Adrenal gland (tissue), 12 donors: ENCODE measurements around the gene ARHGEF17. TPM values are rescaled to one million over a fixed set of nuclear protein-coding genes. Genes with fewer than 3 reads are reported as not detected.

Experiments used
- DNase-seq, 7 donors: peaks; one replicate each; pipeline ENCODE4 v3.0.0-alpha.2; 2019 to 2020
- H3K27ac ChIP-seq, 5 donors: fragments of 200-600 bp; sonication (generic) in 4 of 5; 1 replicate in 3 of 5; 2 replicates in 2 of 5; pipeline versions ENCODE4 v1.5.1 to v1.8.0; 2016 to 2020; ENCODE audit warnings: mild to moderate bottlenecking in 1 of 5
- H3K27me3 ChIP-seq: fragments of 200-600 bp; 2 replicates; pipeline ENCODE4 v1.8.0; 2021
- H3K36me3 ChIP-seq, 2 donors: fragments of 200-600 bp; replicated peaks in 1 of 2; 1 replicate in 1 of 2; 2 replicates in 1 of 2; pipeline versions ENCODE4 v1.5.1 to v1.8.0; 2018 to 2022
- H3K4me1 ChIP-seq, 2 donors: fragments of 200-600 bp; replicated peaks in 1 of 2; 1 replicate in 1 of 2; 2 replicates in 1 of 2; pipeline versions ENCODE4 v1.5.1 to v1.8.0; 2018 to 2021
- H3K4me3 ChIP-seq, 4 donors: fragments of 200-600 bp; sonication (generic) in 3 of 4; one replicate each; pipeline ENCODE4 v1.5.1; 2016 to 2018
- H3K9me3 ChIP-seq, 3 donors: fragments of 200-600 bp; sonication (generic) in 1 of 3; replicated peaks in 1 of 3; 1 replicate in 2 of 3; 2 replicates in 1 of 3; pipeline versions ENCODE4 v1.5.1 to v1.8.0; 2016 to 2021
- CTCF ChIP-seq, 6 experiments: fragments of 450-650 bp in 4 of 6; fragments of 200-600 bp in 2 of 6; sonication (generic) in 1 of 6; IDR thresholded peaks; 1 replicate in 5 of 6; 2 replicates in 1 of 6; pipeline versions ENCODE4 v1.5.1 to v1.8.0; 2016 to 2021; ENCODE audit warnings: antibody characterized with exemption in 6 of 6, mild to moderate bottlenecking in 2 of 6, moderate library complexity in 1 of 6
- POLR2A ChIP-seq, 2 donors: fragments of 450-650 bp; IDR thresholded peaks; one replicate each; pipeline ENCODE4 v1.6.1; 2017; ENCODE audit warnings: antibody characterized with exemption in 2 of 2, mild to moderate bottlenecking in 2 of 2, moderate library complexity in 1 of 2
- WGBS, 4 donors: extraction: QIAGEN DNeasy Blood & Tissue Kit in 2 of 4; methylation state at CpG; one replicate each; pipeline versions ENCODE4 v1.1.5 to v1.1.7; 2013 to 2017; 5-methylcytosine and 5-hydroxymethylcytosine counted together
- intact Hi-C, 2 donors: fragments of 100-400 bp; cut with DNase I; formaldehyde crosslinking; loops; one replicate each; pipeline versions ENCODE4 v1.14.1 to v1.15.0; 2022 to 2023
- polyA plus RNA-seq, 3 donors: library from polyadenylated mRNA; stranded (reverse); fragments of 200-250 nt in 2 of 3; fragments of 350-450 nt in 1 of 3; fragmentation: Illumina TruSeq in 1 of 3; extraction: RNeasy Lipid Tissue Mini Kit (QIAGEN cat#74804) in 1 of 3; gene quantifications; one replicate each; pipeline ENCODE4 v1.2.3, GENCODE V29; 2013 to 2014
- total RNA-seq, 9 donors: library from RNA; depleted of rRNA in 4 of 9; stranded (reverse); fragments of >200 nt in 4 of 9; fragments of 120-200 nt in 1 of 9; fragmentation: NEBNext Ultra II Directional in 1 of 9; extraction: Animal tissue kit (Norgen Biotek cat#: 25700) in 1 of 9; gene quantifications; one replicate each; pipeline versions ENCODE4 v1.1.0 to v1.2.4, GENCODE V29; 2013 to 2023
- donor health status: healthy with polysubstance abuse.
- donor health status: Bipolar disorder and iron deficiency.
- donor health status: DM: yes; HTN: yes; CAD: no.
- donor health status: DM: no; HTN: no; CAD: no.
- donor health status: DM: no; HTN: no; CAD: no.
- donor health status: DM: yes; HTN: yes; CAD: no.

Gene ARHGEF17
- total and polyA plus RNA-seq, 12 donors: 8.1 to 48.2 (median 20.4) TPM

GRCh38 chr11:73356979-73357860 is 49.1 kb downstream of the ARHGEF17 start:
- Histone ChIP-seq H3K9me3 (no peaks in the 10 kb centered on the region), H3K27me3 (no peaks in the 10 kb centered on the region), H3K4me3 (no peak overlapping the region), H3K4me1 (no peaks in the 10 kb centered on the region), H3K27ac (no peak overlapping the region), H3K36me3 (peaks cover 0 to 38% of the 10 kb centered on the region in 2 donors)
- DNase-seq: no peak
- WGBS, 4 donors: 90 to 95% (median 92%) methylated on average over 13 to 22 of the region's 22 CpGs
- TF ChIP-seq CTCF (IDR thresholded peaks at IDR 0.05) (no peak), POLR2A (IDR thresholded peaks at IDR 0.05) (no peak)
- intact Hi-C loops: no loop called here

- peak overlapping the region in 1 of 5 donors; percentile 5 for H3K27ac ChIP-seq
- H3K9me3 ChIP-seq: no peaks in the 10 kb centered on the region
- no peak overlapping the region for H3K4me3 ChIP-seq
- H3K4me1 ChIP-seq: no peaks in the 10 kb centered on the region
- 76 to 85% (median 81%) methylated on average over 4 to 5 of the region's 5 CpGs for WGBS, 4 donors
- peaks cover 0 to 47% of the 10 kb centered on the region in 2 donors for H3K36me3 ChIP-seq
- intact Hi-C loops: no loop called here
- H3K27me3 ChIP-seq: no peaks in the 10 kb centered on the region
- no peak for TF ChIP-seq POLR2A (IDR thresholded peaks at IDR 0.05)
- no peak for TF ChIP-seq CTCF (IDR thresholded peaks at IDR 0.05)
- DNase-seq: no peak
Observed at GRCh38 chr11:73358071-73358470, 50.0 kb downstream of the ARHGEF17 start.

- Histone ChIP-seq H3K27ac (peak overlapping the region in 2 of 5 donors; percentile 42 to 69), H3K4me3 (no peak overlapping the region), H3K9me3 (no peaks in the 10 kb centered on the region), H3K36me3 (peaks cover 0 to 59% of the 10 kb centered on the region in 2 donors), H3K4me1 (no peaks in the 10 kb centered on the region), H3K27me3 (no peaks in the 10 kb centered on the region)
- 44 to 71% (median 60%) methylated on average over 2 to 11 of the region's 11 CpGs for WGBS, 4 donors
- intact Hi-C loops: no loop called here
- DNase-seq: peak in 3 of 7 donors; percentile 37 to 80 (median 39)
- TF ChIP-seq CTCF (IDR thresholded peaks at IDR 0.05): no peak
- no peak for TF ChIP-seq POLR2A (IDR thresholded peaks at IDR 0.05)
Observed at GRCh38 chr11:73359341-73359740, 51.3 kb downstream of the ARHGEF17 start.

- Histone ChIP-seq H3K4me3 (no peak overlapping the region), H3K4me1 (no peaks in the 10 kb centered on the region), H3K27ac (peak overlapping the region in 2 of 5 donors; percentile 42 to 69), H3K36me3 (peaks cover 0 to 64% of the 10 kb centered on the region in 2 donors), H3K9me3 (no peaks in the 10 kb centered on the region), H3K27me3 (no peaks in the 10 kb centered on the region)
- DNase-seq: peak in 1 of 7 donors; percentile 27
- peak in 4 of 6 experiments; percentile 6 to 24 (median 11) for TF ChIP-seq CTCF (IDR thresholded peaks at IDR 0.05)
- no peak for TF ChIP-seq POLR2A (IDR thresholded peaks at IDR 0.05)
- 78 to 94% (median 88%) methylated on average over 11 to 19 of the region's 19 CpGs for WGBS, 4 donors
- intact Hi-C loops: no loop called here
Observed at GRCh38 chr11:73359930-73360742, 52.1 kb downstream of the ARHGEF17 start.
